ENCODE data around the gene MTOR.
"Not testable (repeated sequence)": the region's sequence is repeated elsewhere in the genome, so short reads cannot be mapped to it uniquely, and the experiment has no call there.

MTOR gene

GRCh38 chr1:11298390-11299224 lies 36.3 kb upstream of the MTOR start:
- Histone ChIP-seq H3K9ac (ENCODE audit: insufficient read length) (no peak overlapping the region), H3K27ac (no peak overlapping the region), H3K9me3 (ENCODE audit: low read depth, low read length) (no peaks in the 10 kb centered on the region), H3K4me3 (no peak overlapping the region), H3K36me3 (ENCODE audit: insufficient read depth, low read length) (no peaks in the 10 kb centered on the region)
- no peak for DNase-seq (ENCODE audit: low read depth, low spot score)
- TF ChIP-seq EZH2 (IDR thresholded peaks at IDR 0.05): no peak

GRCh38 chr1:11297774-11298173 lies 35.4 kb upstream of the MTOR start:
- H3K36me3 ChIP-seq (ENCODE audit: insufficient read depth, low read length); H3K9ac ChIP-seq (ENCODE audit: insufficient read length); DNase-seq (ENCODE audit: low read depth, low spot score); H3K4me3 ChIP-seq; H3K9me3 ChIP-seq (ENCODE audit: low read depth, low read length); H3K27ac ChIP-seq: not testable (repeated sequence)

- Histone ChIP-seq H3K27ac (no peak overlapping the region), H3K4me3 (no peak overlapping the region), H3K36me3 (ENCODE audit: insufficient read depth, low read length) (no peaks in the 10 kb centered on the region), H3K9me3 (ENCODE audit: low read depth, low read length) (no peaks in the 10 kb centered on the region), H3K9ac (ENCODE audit: insufficient read length) (no peak overlapping the region)
- no peak for DNase-seq (ENCODE audit: low read depth, low spot score)
- no peak for TF ChIP-seq POLR2AphosphoS5 (IDR thresholded peaks at IDR 0.05; ENCODE audit: borderline replicate concordance, low read depth, low read length)
- TF ChIP-seq FOXP2 (optimal IDR thresholded peaks at IDR 0.05; ENCODE audit: control extremely low read depth, extremely low read length, insufficient read depth): no peak
Measured at GRCh38 chr1:11295905-11296304, 33.6 kb upstream of the MTOR start.

GRCh38 chr1:11294951-11295350 lies 32.6 kb upstream of the MTOR start:
- Histone ChIP-seq H3K27ac (no peak overlapping the region), H3K9ac (ENCODE audit: insufficient read length) (no peak overlapping the region), H3K4me3 (no peak overlapping the region), H3K9me3 (ENCODE audit: low read depth, low read length) (no peaks in the 10 kb centered on the region), H3K36me3 (ENCODE audit: insufficient read depth, low read length) (no peaks in the 10 kb centered on the region)
- DNase-seq (ENCODE audit: low read depth, low spot score): no peak
- TF ChIP-seq POLR2AphosphoS5 (IDR thresholded peaks at IDR 0.05; ENCODE audit: borderline replicate concordance, low read depth, low read length) (no peak), FOXP2 (optimal IDR thresholded peaks at IDR 0.05; ENCODE audit: control extremely low read depth, extremely low read length, insufficient read depth) (no peak), EZH2 (IDR thresholded peaks at IDR 0.05) (no peak)

GRCh38 chr1:11293856-11294255 lies 31.5 kb upstream of the MTOR start:
- DNase-seq (ENCODE audit: low read depth, low spot score): no peak
- H3K4me3 ChIP-seq: no peak overlapping the region
- H3K9ac ChIP-seq (ENCODE audit: insufficient read length): no peak overlapping the region
- no peak overlapping the region for H3K27ac ChIP-seq
- H3K9me3 ChIP-seq (ENCODE audit: low read depth, low read length): no peaks in the 10 kb centered on the region
- no peak for TF ChIP-seq FOXP2 (optimal IDR thresholded peaks at IDR 0.05; ENCODE audit: control extremely low read depth, extremely low read length, insufficient read depth)
- TF ChIP-seq POLR2AphosphoS5 (IDR thresholded peaks at IDR 0.05; ENCODE audit: borderline replicate concordance, low read depth, low read length): no peak
- no peak for TF ChIP-seq EZH2 (IDR thresholded peaks at IDR 0.05)
- H3K36me3 ChIP-seq (ENCODE audit: insufficient read depth, low read length): no peaks in the 10 kb centered on the region

- TF ChIP-seq POLR2AphosphoS5 (IDR thresholded peaks at IDR 0.05; ENCODE audit: borderline replicate concordance, low read depth, low read length): no peak
- TF ChIP-seq EZH2 (IDR thresholded peaks at IDR 0.05): no peak
- no peak for TF ChIP-seq FOXP2 (optimal IDR thresholded peaks at IDR 0.05; ENCODE audit: control extremely low read depth, extremely low read length, insufficient read depth)
Measured at GRCh38 chr1:11291049-11291448, 28.7 kb upstream of the MTOR start.

GRCh38 chr1:11289064-11289463 lies 26.7 kb upstream of the MTOR start:
- Histone ChIP-seq H3K9ac (ENCODE audit: insufficient read length) (no peak overlapping the region), H3K36me3 (ENCODE audit: insufficient read depth, low read length) (peaks cover 3% of the 10 kb centered on the region; the same call in 1 of the 2 replicates)
- no peak for DNase-seq (ENCODE audit: low read depth, low spot score)

More at GRCh38 chr1:11291049-11291448, 28.7 kb upstream of the MTOR start:
- no peak overlapping the region for H3K9ac ChIP-seq (ENCODE audit: insufficient read length)
- no peak for DNase-seq (ENCODE audit: low read depth, low spot score)
- H3K9me3 ChIP-seq (ENCODE audit: low read depth, low read length): no peaks in the 10 kb centered on the region
- H3K27ac ChIP-seq: no peak overlapping the region
- no peaks in the 10 kb centered on the region; the same call in 1 of the 2 replicates for H3K36me3 ChIP-seq (ENCODE audit: insufficient read depth, low read length)
- no peak overlapping the region for H3K4me3 ChIP-seq

GRCh38 chr1:11286735-11287410 lies 24.5 kb upstream of the MTOR start:
- H3K36me3 ChIP-seq (ENCODE audit: insufficient read depth, low read length): peaks cover 3% of the 10 kb centered on the region; the same call in 1 of the 2 replicates
- no peak overlapping the region for H3K4me3 ChIP-seq
- H3K27ac ChIP-seq: no peak overlapping the region
- no peaks in the 10 kb centered on the region for H3K9me3 ChIP-seq (ENCODE audit: low read depth, low read length)
- H3K9ac ChIP-seq (ENCODE audit: insufficient read length): no peak overlapping the region
- no peak for DNase-seq (ENCODE audit: low read depth, low spot score)
- no peak for TF ChIP-seq EZH2 (IDR thresholded peaks at IDR 0.05)
- no peak for TF ChIP-seq FOXP2 (optimal IDR thresholded peaks at IDR 0.05; ENCODE audit: control extremely low read depth, extremely low read length, insufficient read depth)
- TF ChIP-seq POLR2AphosphoS5 (IDR thresholded peaks at IDR 0.05; ENCODE audit: borderline replicate concordance, low read depth, low read length): no peak

More at GRCh38 chr1:11289064-11289463, 26.7 kb upstream of the MTOR start:
- TF ChIP-seq EZH2 (IDR thresholded peaks at IDR 0.05): no peak
- TF ChIP-seq FOXP2 (optimal IDR thresholded peaks at IDR 0.05; ENCODE audit: control extremely low read depth, extremely low read length, insufficient read depth): no peak
- no peak for TF ChIP-seq POLR2AphosphoS5 (IDR thresholded peaks at IDR 0.05; ENCODE audit: borderline replicate concordance, low read depth, low read length)
- Histone ChIP-seq H3K9me3 (ENCODE audit: low read depth, low read length) (no peaks in the 10 kb centered on the region), H3K4me3 (no peak overlapping the region), H3K27ac (no peak overlapping the region)
